GM19035 (cell line): ENCODE data around the gene MALRD1.

Source experiments
- ATAC-seq: cut with Tn5 transposase; IDR thresholded peaks from one replicate; pipeline ENCODE4 v1.9.1; 2021; ENCODE audit not compliant: unreplicated experiment

Gene MALRD1

DNA sequence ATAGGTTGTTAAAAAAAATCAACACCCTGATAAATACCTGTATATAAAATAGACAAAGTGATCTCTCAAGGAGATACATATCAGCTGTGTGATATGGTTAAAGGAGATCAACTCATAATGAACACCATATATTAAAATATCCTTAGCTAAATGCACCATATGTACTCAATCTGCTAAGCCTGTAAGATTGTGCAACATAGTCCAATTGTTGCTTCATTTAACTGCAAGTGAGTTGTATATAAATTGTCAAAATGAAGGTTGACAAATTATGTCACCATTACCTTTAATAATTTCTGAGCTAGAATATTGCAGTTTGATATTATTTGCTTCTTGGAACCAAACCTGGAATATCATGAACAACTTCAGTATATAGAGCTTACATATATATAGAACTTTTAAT lies 283.7 kb downstream of the MALRD1 start:
- ATAC-seq = no peak

DNA sequence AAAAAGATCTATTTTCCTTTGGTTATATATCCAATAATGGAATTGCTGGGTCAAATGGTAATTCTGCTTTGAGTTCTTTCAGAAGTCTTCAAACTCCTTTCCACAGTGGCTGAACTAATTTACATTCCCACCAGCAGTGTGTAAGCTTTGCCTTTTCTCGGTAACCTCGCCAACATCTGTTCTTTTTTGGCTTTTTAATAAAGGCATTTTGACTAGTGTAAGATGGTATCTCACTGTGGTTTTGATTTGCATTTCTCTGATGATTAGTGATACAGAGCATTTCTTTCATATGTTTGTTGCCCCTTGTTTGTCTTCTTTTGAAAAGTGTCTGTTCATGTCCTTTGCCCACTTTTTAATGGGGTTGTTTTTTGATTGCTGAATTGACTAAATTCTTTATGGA lies 285.0 kb downstream of the MALRD1 start:
- ATAC-seq = no peak

DNA sequence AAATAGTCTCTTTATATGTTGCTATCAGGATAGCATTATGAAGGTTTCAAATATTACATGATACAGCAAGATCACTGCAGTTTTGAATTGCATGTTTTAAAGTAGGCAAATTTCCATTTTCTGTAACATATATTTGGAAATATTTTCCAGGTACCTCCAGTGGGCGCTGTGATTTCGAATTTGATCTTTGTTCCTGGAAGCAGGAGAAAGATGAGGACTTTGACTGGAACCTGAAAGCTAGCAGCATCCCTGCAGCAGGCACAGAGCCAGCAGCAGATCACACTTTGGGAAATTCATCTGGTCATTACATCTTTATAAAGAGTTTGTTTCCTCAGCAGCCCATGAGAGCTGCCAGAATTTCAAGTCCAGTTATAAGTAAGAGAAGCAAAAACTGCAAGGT lies 299.0 kb downstream of the MALRD1 start:
- ATAC-seq = no peak

DNA sequence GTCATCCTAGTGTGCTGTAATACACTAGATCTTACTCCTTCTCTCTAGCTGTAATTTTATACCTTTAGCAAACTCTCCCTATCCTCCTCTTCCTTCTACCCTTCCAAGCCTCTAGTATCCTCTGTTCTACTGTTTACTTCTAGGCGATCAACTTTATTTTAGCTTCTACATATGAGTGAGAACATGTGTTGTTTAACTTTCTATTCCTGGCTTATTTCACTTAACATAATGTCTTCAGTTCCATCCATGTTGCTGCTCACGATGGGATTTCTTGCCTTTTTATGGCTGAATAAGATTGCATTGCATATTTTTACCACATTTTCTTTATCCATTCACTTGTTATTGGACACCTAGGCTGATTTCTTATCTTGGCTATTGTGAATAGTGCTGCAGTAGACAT lies 318.6 kb downstream of the MALRD1 start:
- ATAC-seq = no peak

DNA sequence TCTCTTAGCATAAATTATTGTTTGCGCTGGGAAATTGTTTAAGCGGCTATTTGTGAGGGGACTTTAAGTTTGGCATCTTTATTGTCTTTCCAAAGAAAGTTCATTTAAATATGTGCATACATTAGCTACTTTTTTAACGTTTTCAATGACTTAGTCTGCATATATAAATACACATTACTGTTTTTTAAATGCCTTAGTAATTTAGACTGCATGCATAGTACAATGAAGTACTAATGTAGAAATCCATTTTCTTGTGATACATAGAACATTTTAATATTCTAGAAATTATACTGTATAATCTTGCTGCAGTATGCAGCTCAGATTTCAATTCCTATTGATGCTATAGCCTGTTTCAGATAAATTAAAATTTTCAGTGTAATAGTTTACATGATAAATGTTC lies 325.4 kb downstream of the MALRD1 start:
- ATAC-seq = no peak

DNA sequence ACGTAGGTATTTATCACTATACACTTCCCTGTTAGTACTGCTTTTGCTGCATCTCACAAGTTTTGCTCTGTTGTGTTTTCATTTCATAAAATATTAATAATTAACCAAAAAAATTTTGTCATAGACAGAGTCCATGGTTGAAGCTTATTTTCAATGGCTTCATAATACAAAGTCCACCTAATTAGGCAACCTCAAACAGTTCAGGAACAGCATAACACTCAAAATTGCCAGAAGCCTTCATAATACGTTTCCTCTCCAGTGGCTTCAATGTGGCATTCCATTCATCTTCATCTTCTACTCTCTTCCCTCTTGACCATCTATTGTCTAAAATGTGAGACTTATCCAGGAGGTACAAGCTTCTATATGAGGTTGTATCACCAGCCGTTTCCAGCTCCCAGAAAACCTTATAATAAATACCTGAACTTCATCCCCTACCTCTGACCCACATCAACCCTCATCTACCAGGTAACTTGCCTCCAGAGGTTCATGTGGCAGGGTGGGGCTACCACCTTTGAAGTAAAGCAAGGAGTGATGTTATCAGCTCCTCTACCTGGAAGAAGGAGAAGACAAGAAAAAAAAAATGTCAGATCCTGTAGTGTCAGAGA lies 337.3 kb downstream of the MALRD1 start:
- ATAC-seq = no peak

DNA sequence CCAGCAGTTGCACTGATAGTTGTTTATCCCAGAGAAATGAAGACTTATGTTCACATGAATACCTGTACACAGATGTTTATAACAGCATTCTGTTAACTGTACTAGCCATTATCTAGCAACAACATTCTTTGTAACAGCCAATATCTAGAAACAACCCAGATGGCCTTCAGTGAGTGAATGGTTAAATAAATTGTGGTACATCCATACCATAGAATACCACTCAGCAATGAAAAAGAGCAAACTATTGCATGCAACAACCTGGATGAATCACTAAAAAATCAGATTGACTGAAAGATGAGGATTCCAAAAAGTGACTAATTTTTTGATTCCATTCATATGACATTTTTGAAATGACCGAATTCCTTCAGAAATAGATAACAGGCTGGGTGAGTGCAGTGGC lies 360.3 kb downstream of the MALRD1 start:
- ATAC-seq = no peak

DNA sequence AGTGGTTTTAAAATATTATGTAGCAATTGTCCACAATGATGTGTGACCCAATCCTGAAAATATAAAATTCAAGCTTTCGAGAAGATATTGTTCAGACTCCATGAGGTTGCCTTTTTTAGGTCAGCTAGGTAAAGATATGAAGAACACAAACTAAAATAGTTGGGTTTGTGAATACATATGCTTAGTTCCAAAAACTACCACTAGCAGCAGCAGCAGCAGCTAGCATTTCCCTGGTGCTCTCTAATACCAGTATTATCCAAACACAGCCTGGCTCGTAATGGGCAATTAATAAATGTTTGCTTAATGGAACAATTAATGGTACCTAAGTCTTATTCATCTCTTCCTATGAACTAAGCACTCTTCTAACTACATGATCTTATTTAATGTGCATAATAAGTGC lies 362.5 kb downstream of the MALRD1 start:
- no peak for ATAC-seq

DNA sequence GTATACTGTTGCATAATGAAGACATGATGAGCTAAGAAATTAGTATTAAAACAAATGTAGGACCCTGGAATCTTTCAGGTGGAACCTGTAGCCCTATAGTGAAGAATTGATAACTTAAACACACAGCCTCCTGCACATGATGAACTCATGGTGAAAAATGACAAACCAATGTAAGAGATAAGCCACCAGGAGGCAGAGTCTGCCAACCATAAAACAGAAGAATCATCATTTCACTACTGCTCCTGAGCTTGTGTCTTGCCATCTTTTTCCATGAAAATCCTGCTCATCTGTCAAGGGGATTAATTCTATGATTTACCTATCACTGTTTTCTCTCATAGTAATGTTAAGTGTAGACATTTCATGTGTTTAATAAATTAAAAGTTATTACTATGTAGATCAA lies 363.9 kb downstream of the MALRD1 start:
- no peak for ATAC-seq

DNA sequence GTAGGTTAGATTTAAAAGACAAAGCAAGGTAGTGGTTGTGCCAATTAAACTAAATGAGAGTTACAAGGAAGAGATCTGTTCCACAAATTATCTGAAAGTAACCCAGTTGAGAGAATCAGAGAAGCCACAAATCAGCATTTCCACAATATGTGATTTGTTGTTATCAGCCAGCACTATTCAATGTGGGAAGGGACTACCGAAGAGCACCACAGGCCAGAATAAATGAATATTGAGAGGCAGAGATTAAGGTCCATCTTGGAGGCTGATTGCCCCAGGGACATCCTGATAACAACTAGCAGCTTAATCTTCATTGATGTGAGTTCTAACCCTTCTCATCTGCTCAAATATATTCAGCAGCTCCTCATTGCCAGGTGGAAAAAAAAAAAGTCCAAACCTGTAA lies 367.6 kb downstream of the MALRD1 start:
- ATAC-seq = no peak

DNA sequence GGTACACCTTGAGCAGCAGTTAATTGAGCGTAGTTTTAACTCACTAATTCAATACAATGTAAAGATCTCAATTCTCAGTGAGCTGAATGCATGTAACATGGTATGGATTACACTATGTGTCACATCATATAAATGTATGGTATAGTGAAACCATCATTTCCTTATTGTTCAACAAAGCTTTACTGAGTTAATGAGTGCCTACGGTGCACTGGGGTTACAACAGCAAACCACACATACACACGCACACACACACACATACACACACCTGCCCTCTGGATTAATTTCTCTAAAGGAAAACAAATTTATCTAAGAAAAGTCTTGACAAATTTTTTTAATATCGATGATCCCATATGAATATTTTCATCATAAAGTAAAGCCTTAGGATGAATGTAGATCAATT lies 369.1 kb downstream of the MALRD1 start:
- ATAC-seq = no peak

DNA sequence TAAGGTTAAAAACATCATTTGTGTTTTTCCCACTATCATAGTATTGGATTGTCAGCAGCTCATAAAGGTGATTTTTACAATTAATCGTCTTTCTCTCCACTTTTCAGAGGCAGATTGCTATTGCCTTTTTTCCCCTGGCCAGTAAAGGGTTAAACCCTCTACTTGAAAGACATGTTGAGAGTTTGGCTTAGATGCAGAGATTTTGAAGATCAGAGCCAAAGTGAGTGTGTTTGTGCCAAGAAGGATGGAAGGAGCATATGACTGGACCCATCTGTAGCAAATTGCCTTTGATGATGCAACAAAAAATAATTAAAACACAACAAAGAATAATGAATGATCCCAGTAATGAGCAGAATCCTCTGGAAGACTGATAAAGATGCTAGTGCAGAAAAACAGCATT lies 373.1 kb downstream of the MALRD1 start:
- no peak for ATAC-seq

DNA sequence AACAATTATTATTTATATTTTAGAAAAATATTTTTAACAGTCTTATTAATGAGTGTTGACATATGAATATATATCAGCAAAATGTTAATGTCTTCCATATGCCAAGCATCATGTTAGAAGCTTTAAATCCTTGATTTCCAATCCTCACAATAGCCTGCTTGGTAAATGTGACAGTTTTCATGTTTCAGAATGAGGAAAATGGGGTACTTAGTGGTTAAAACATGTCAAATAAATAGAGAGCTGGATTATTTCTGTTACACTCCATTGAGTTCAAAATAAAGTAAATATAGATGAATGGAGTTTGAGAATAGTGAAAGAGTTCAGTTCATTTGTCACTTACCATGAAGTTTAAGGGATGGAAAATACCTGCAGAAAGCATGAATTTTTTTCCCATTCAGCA lies 377.4 kb downstream of the MALRD1 start:
- ATAC-seq = no peak

DNA sequence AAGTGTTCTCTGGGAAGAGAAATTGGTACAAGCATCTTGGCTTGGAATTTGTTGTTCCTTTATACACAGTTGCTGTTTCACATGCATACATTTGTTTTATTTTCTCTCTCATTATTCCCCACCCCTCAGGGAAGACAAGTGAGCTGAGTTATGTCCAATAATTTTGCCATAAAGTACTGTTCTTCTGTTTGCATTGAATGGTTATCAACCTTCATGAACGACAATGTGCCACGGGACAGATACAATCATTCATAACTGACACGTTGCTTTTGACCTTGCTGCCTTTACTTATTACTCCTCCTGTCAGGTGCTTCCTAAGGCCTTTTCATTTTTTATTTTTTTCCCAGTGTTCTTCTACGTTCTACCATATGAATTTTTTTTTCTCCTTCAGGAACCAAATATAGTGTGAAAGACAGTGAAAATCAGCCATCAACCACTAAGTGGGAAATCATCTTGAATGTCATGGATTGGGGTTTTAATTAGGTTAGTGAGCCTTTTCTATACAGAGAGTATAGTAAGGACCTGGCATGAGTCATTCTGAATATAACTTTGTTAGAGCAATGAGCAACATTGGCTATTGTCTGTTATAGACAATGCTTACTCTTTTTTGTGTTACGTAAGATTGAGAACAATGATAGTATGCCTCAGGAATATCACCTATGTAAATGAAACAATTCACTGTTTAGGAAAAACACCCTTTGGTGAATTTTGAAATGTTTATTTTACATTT lies 383.2 kb downstream of the MALRD1 start:
- ATAC-seq = no peak

DNA sequence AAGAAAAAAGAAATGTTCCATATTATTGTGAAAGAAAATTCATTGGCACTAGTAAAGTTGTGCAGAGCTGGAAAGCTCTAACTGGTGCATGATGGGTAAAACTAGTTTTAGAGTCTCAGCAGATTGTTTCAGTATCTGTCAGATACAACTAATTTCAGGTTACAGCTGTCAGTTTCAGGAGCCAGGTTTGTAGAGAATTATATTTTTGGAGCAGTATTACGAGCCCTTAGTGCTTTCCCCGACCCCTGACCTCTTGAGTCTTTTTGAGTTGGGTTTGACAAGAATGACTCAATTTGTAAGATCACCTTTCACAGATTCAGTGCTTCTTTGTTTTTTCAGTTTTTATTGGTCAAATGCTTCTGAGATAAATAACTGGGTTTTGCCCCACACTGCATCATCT lies 401.3 kb downstream of the MALRD1 start:
- ATAC-seq = no peak

DNA sequence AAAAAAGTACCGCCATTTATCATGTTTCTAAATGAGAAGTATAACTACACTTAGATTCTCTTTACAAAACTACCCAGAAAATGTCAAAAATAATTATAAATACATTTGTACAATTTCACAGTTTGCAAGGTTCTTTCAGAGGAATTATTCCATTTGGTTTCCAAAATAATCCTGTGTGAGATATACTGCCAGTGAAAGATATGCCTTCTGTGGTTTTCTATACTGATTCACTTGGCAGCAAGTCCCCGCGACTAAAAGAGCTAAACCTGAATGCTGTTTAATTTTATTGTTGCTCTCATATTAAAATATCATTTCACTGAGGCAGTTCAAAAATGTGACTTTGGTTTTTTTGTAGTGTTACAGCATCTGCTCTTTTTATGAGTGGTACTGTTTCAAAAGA lies 402.8 kb downstream of the MALRD1 start:
- ATAC-seq = no peak

DNA sequence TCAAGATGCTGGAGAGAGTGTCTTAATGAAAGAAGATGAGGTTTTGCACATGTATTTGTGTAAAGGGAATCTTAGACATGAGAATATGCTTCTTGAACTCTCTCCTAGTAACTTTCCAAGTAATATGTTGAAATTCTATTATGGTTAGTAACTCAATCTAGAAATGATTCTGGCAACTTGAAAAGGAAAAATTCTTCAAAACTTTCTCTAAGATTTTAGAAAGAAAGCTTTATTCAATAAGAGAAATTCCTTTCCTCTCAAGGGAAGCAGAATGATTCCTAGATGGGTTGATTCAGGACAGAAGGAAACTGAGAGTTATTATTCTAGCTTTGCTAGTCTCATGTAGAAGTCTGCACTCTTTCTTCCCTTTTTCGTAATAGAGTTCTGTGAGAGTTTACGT lies 403.3 kb downstream of the MALRD1 start:
- no peak for ATAC-seq

DNA sequence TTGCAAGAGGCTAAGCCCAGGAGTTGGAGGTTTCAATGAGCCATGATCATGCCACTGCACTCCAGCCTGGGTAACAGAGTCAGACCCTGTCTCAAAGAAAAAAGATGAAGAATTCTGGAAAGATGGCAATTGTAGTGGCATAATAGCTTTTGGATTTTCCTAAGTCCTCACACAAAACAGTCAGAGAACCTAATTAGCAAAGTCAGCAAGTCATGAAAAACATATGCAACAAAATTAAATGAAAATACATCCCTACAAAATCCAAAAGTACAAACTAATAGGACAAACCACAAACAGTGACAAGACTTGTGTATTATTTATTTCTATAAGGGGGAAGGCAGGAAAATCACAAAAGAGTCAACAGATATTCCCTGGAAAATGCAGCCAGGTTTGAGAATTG lies 405.4 kb downstream of the MALRD1 start:
- no peak for ATAC-seq

DNA sequence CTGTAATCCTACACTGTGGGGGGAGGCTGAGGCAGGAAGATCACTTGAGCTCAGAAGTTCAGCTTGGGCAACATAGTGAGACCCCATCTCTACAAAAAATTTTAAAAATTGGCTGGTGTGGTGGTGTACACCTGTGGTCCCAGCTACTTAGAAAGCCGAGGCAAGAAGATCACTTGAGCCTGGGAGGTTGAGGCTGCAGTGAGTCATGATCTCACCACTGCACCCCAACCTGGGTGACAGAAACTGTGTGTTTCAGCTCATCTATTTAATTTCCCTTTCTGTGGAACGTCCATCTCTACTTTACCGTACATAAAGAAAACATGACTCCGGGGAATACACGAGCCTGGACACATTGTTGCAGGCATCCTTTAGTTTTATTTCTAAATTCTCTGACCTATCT lies 413.0 kb downstream of the MALRD1 start:
- ATAC-seq = no peak

DNA sequence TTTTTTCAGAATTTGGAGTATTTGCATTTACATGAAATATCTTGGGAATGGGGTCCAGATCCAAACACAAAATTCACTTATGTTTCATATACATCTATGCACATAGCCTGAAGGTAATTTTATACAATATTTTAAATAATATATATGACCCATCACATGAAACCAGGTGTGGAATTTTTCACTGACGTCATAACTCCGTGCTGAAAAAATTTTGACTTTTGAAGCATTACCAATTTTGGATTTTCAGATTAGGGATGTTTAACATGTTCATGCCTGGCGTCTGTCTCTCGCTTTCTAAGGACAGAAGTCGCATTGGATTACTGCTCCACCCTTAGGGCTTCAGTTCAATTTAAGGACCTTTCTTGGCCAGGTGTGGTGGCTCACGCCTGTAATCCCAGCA lies 418.1 kb downstream of the MALRD1 start:
- no peak for ATAC-seq

DNA sequence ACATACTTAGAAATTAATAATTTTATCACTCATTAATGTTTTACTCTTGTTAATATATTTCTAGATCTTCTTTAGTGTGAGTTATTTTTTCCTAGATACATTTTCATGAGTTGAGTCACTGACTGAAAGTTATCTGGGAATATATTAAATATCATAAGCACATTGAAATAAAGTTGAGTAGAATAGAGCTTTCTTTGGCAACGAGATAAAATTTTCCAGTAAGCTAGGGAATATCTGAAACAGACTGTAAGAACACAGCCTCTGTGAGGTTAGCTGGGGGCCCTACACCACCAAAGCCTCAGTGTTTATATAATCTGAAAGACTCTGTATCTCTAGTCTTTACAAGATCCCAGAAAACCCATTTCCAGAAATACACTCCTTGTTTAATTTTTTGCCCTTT lies 419.8 kb downstream of the MALRD1 start:
- ATAC-seq = no peak

DNA sequence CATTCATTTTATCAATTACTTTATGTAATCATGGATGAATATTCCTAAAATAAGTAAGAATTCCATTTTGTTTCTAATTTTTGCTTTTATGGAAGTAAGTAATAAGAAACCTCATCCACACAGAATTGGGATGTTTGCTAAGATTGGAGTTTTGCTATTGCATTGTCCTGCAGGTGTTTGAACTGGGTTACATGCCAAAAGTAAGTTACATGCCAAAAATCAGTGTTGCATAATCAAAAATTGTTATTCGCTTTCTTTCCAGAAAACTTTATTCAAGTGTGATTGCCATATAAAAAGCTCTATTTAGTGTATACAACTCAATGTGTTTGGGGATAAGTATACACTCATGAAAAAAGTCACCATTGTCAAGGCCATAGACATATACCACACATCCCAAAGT lies 420.9 kb downstream of the MALRD1 start:
- no peak for ATAC-seq

DNA sequence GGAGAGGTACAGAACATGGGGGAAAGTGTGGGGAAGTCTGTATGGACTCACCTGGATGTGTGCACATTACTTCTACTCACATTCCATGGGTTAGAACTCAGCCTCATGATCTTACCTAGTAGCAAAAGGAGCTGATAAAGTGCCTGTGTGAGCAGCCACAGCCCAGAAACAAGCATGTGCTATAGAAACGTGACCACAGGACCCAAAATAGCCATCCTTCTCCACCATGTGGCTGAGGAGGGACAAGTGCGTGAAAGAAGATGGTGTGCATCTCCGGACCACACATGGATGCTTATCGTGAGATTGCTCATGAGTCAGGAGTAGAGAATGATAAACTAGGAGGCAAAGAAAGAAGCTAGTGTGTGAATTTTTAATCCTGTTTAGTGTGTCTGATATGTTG lies 431.3 kb downstream of the MALRD1 start:
- no peak for ATAC-seq
